H9 (cell line): ENCODE data around the gene CCDC174. TPM values are rescaled to one million over a fixed set of nuclear protein-coding genes. Genes with fewer than 3 reads are reported as not detected.

ENCODE experiments used
- DNase-seq: peaks from one replicate; pipeline ENCODE4 v3.0.0-alpha.2; 2017
- H2AFZ ChIP-seq: one replicate; pipeline ENCODE4 v1.6.1; 2013; ENCODE audit warnings: mild to moderate bottlenecking, low read length, control low read depth, moderate library complexity
- H2AK5ac ChIP-seq: 2 replicates; pipeline ENCODE4 v1.6.1; 2013; ENCODE audit warnings: low read length, control low read depth, mixed read lengths; ENCODE audit not compliant: insufficient read length
- H2BK120ac ChIP-seq: one replicate; pipeline ENCODE4 v1.6.1; 2013; ENCODE audit warnings: low read depth, mild to moderate bottlenecking, low read length, control low read depth, inconsistent platforms; ENCODE audit not compliant: poor library complexity, severe bottlenecking
- H2BK12ac ChIP-seq: 2 replicates; pipeline ENCODE4 v1.6.1; 2013; ENCODE audit warnings: low read length, control low read depth, mixed read lengths, low read depth; ENCODE audit not compliant: insufficient read length
- H2BK15ac ChIP-seq: 2 replicates; pipeline ENCODE4 v1.6.1; 2013; ENCODE audit warnings: low read depth, low read length, control low read depth
- H2BK20ac ChIP-seq: one replicate; pipeline ENCODE4 v1.6.1; 2013; ENCODE audit warnings: low read depth, mild to moderate bottlenecking, low read length, control low read depth, inconsistent platforms; ENCODE audit not compliant: poor library complexity, severe bottlenecking
- H2BK5ac ChIP-seq: 2 replicates; pipeline ENCODE4 v1.6.1; 2013; ENCODE audit warnings: low read length, control low read depth, mixed read lengths; ENCODE audit not compliant: insufficient read length
- H3K14ac ChIP-seq: 2 replicates; pipeline ENCODE4 v1.6.1; 2013; ENCODE audit warnings: low read length, control low read depth; ENCODE audit not compliant: insufficient read depth
- H3K18ac ChIP-seq: 2 replicates; pipeline ENCODE4 v1.6.1; 2013; ENCODE audit warnings: low read depth, mild to moderate bottlenecking, mixed read lengths, low read length, control low read depth; ENCODE audit not compliant: insufficient read length
- H3K23ac ChIP-seq: 2 replicates; pipeline ENCODE4 v1.6.1; 2013; ENCODE audit warnings: low read length, control low read depth, mixed read lengths, low read depth; ENCODE audit not compliant: insufficient read length
- H3K23me2 ChIP-seq: 2 replicates; pipeline ENCODE4 v1.6.1; 2013; ENCODE audit warnings: low read depth, mild to moderate bottlenecking, mixed read lengths, low read length, control low read depth; ENCODE audit not compliant: insufficient read length, poor library complexity, severe bottlenecking
- H3K27ac ChIP-seq: 2 replicates; pipeline ENCODE4 v1.5.1; 2013; ENCODE audit warnings: low read length, control low read depth, mixed read lengths, low read depth; ENCODE audit not compliant: insufficient read length
- H3K27me3 ChIP-seq: 2 replicates; pipeline ENCODE4 v1.6.1; 2013; ENCODE audit warnings: low read length, control low read depth, inconsistent platforms; ENCODE audit not compliant: insufficient read depth
- H3K4ac ChIP-seq: 2 replicates; pipeline ENCODE4 v1.6.1; 2013; ENCODE audit warnings: low read depth, mild to moderate bottlenecking, control low read depth, inconsistent platforms, low read length, moderate library complexity
- H3K4me1 ChIP-seq: 2 replicates; pipeline ENCODE4 v1.6.1; 2013; ENCODE audit warnings: low read length, control low read depth, inconsistent platforms; ENCODE audit not compliant: insufficient read depth
- H3K4me2 ChIP-seq: 2 replicates; pipeline ENCODE4 v1.6.1; 2013; ENCODE audit warnings: low read length, control low read depth, mixed read lengths; ENCODE audit not compliant: insufficient read length, insufficient read depth
- H3K56ac ChIP-seq: 2 replicates; pipeline ENCODE4 v1.6.1; 2013; ENCODE audit warnings: low read depth, mild to moderate bottlenecking, mixed read lengths, low read length, control low read depth; ENCODE audit not compliant: insufficient read length
- H3K79me1 ChIP-seq: 2 replicates; pipeline ENCODE4 v1.6.1; 2013; ENCODE audit warnings: low read depth, mild to moderate bottlenecking, moderate library complexity, low read length, control low read depth, inconsistent platforms; ENCODE audit not compliant: insufficient read depth, poor library complexity, severe bottlenecking
- H3K79me2 ChIP-seq: 2 replicates; pipeline ENCODE4 v1.6.1; 2013; ENCODE audit warnings: low read length, control low read depth, inconsistent platforms; ENCODE audit not compliant: insufficient read depth
- H3K9ac ChIP-seq: 2 replicates; pipeline ENCODE4 v1.6.1; 2013; ENCODE audit warnings: low read length, control low read depth, mixed read lengths; ENCODE audit not compliant: insufficient read length; ENCODE audit errors: extremely low read depth
- H3K9me3 ChIP-seq: one replicate; pipeline ENCODE4 v1.6.1; 2013; ENCODE audit warnings: low read depth, low read length, inconsistent platforms; ENCODE audit not compliant: control insufficient read depth
- H3T11ph ChIP-seq: one replicate; pipeline ENCODE4 v1.6.1; 2013; ENCODE audit warnings: mild to moderate bottlenecking, low read length, control low read depth, inconsistent platforms
- H4K20me1 ChIP-seq: one replicate; pipeline ENCODE4 v1.6.1; 2013; ENCODE audit not compliant: control insufficient read depth, insufficient read length, insufficient read depth
- H4K5ac ChIP-seq: 2 replicates; pipeline ENCODE4 v1.6.1; 2013; ENCODE audit warnings: low read depth, mild to moderate bottlenecking, mixed read lengths, low read length, control low read depth; ENCODE audit not compliant: insufficient read length
- H4K8ac ChIP-seq: replicated peaks from 2 replicates; pipeline ENCODE4 v1.6.1; 2013; ENCODE audit warnings: low read length, control low read depth, mixed read lengths, low read depth; ENCODE audit not compliant: insufficient read length
- H4K91ac ChIP-seq: 2 replicates; pipeline ENCODE4 v1.6.1; 2013; ENCODE audit warnings: low read depth, mild to moderate bottlenecking, moderate library complexity, mixed read lengths, low read length, control low read depth; ENCODE audit not compliant: insufficient read length
- H3K27ac Mint-ChIP-seq, 3 experiments: 2 replicates in 2 of 3; 3 replicates in 1 of 3; pipeline ENCODE4 v1.8.0; 2020 to 2021; ENCODE audit warnings: mixed read lengths in 3 of 3, mild to moderate bottlenecking in 1 of 3, moderate library complexity in 1 of 3
- H3K27me3 Mint-ChIP-seq: 2 replicates; pipeline ENCODE4 v1.8.0; 2021; ENCODE audit warnings: low read depth, mild to moderate bottlenecking, moderate library complexity, mixed read lengths
- H3K36me3 Mint-ChIP-seq, 3 experiments: 2 replicates in 2 of 3; 3 replicates in 1 of 3; pipeline ENCODE4 v1.8.0; 2020 to 2021; ENCODE audit warnings: low read depth in 3 of 3, mixed read lengths in 3 of 3; ENCODE audit not compliant: insufficient read depth in 1 of 3
- H3K4me1 Mint-ChIP-seq, 2 experiments: 2 replicates each; pipeline ENCODE4 v1.8.0; 2020; ENCODE audit warnings: mixed read lengths in 2 of 2
- H3K4me3 Mint-ChIP-seq, 2 experiments: 2 replicates in 1 of 2; 3 replicates in 1 of 2; pipeline ENCODE4 v1.8.0; 2020 to 2021; ENCODE audit warnings: mild to moderate bottlenecking in 2 of 2, mixed read lengths in 2 of 2, moderate library complexity in 1 of 2
- H3K9me3 Mint-ChIP-seq, 2 experiments: 2 replicates in 1 of 2; 3 replicates in 1 of 2; pipeline ENCODE4 v1.8.0; 2020; ENCODE audit warnings: mild to moderate bottlenecking in 2 of 2, mixed read lengths in 2 of 2, moderate library complexity in 1 of 2
- CTCF ChIP-seq: fragments of 200-600 bp; sonication (generic); conservative IDR thresholded peaks from 3 replicates; pipeline ENCODE4 v1.8.0; 2021; ENCODE audit warnings: antibody characterized with exemption, mild to moderate bottlenecking
- WGBS: extraction: QIAGEN DNeasy Blood & Tissue Kit; methylation state at CpG from one replicate; pipeline ENCODE4 v1.1.7; 2013; ENCODE audit warnings: missing lambda C conversion rate, low lambda C conversion rate, mixed read lengths; ENCODE audit not compliant: insufficient read length; ENCODE audit errors: extremely low coverage; 5-methylcytosine and 5-hydroxymethylcytosine counted together
- total RNA-seq: library from RNA; stranded (reverse); gene quantifications from 2 replicates; pipeline ENCODE4 v1.2.1, GENCODE V29; 2021

The CCDC174 gene
- total RNA-seq, 1 experiment from 2014 or later, result 15.2 TPM

- Histone ChIP-seq H2BK15ac (no peak overlapping the region), H3K9me3 (no peaks in the 10 kb centered on the region), H2AFZ (no peak overlapping the region), H4K8ac (no peak overlapping the region), H2AK5ac (no peak overlapping the region), H3K9ac (no peak overlapping the region), H3K4me2 (no peak overlapping the region), H3K23ac (no peak overlapping the region), H4K20me1 (no peaks in the 10 kb centered on the region), H3T11ph (no peak overlapping the region), H3K27me3 (no peaks in the 10 kb centered on the region), H2BK20ac (no peak overlapping the region), H3K4me1 (no peaks in the 10 kb centered on the region), H3K14ac (no peak overlapping the region), H3K27ac (no peak overlapping the region), H3K79me1 (no peaks in the 10 kb centered on the region), H3K4ac (no peak overlapping the region), H2BK5ac (no peak overlapping the region), H3K18ac (no peak overlapping the region), H4K5ac (no peak overlapping the region), H3K79me2 (no peaks in the 10 kb centered on the region), H3K56ac (no peak overlapping the region), H2BK12ac (no peak overlapping the region), H2BK120ac (no peak overlapping the region), H4K91ac (no peak overlapping the region), H3K23me2 (no peaks in the 10 kb centered on the region)
- H3K4me3 Mint-ChIP-seq, result no peak overlapping the region; a peak in 1 of 5 replicates
- no CpG with 5 or more reads among the region's 7 CpGs for WGBS
- H3K27me3 Mint-ChIP-seq, result peaks cover 15% of the 10 kb centered on the region
- no peak overlapping the region for H3K27ac Mint-ChIP-seq
- peaks cover 9 to 10% of the 10 kb centered on the region in 2 experiments for H3K9me3 Mint-ChIP-seq
- TF ChIP-seq CTCF, result 0 out of 3 replicates have a peak, but pooled peaks have one; percentile 12
- peaks cover 0 to 8% (median 6%) of the 10 kb centered on the region in 3 experiments; a peak in 3 of 7 replicates for H3K36me3 Mint-ChIP-seq
- DNase-seq, result no peak
- no peaks in the 10 kb centered on the region for H3K4me1 Mint-ChIP-seq
Measured at GRCh38 chr3:14678015-14678503, 26.5 kb downstream of the CCDC174 start.
